HCT116 (cell line): ENCODE measurements around the gene FFAR1.

Experiments used
- CEBPB ChIP-seq: IDR thresholded peaks from 2 replicates; pipeline ENCODE4 v1.6.1; 2012; ENCODE audit warnings: low read depth
- TF ChIP-seq, protein P1 (sequence below), 3 experiments: fragments of 200-600 bp in 1 of 3; sonication (generic) in 1 of 3; IDR thresholded peaks in 2 of 3; conservative IDR thresholded peaks in 1 of 3; 2 replicates each; pipeline ENCODE4 v1.5.1; 2012 to 2017; ENCODE audit warnings: low read depth in 2 of 3, low read length in 2 of 3, antibody characterized with exemption in 1 of 3, borderline replicate concordance in 1 of 3, control low read depth in 1 of 3, mild to moderate bottlenecking in 1 of 3, mixed read lengths in 1 of 3, mixed run types in 1 of 3, moderate library complexity in 1 of 3; ENCODE audit not compliant: insufficient read depth in 1 of 3

- no peak for TF ChIP-seq CEBPB
- TF ChIP-seq, protein P1, sequence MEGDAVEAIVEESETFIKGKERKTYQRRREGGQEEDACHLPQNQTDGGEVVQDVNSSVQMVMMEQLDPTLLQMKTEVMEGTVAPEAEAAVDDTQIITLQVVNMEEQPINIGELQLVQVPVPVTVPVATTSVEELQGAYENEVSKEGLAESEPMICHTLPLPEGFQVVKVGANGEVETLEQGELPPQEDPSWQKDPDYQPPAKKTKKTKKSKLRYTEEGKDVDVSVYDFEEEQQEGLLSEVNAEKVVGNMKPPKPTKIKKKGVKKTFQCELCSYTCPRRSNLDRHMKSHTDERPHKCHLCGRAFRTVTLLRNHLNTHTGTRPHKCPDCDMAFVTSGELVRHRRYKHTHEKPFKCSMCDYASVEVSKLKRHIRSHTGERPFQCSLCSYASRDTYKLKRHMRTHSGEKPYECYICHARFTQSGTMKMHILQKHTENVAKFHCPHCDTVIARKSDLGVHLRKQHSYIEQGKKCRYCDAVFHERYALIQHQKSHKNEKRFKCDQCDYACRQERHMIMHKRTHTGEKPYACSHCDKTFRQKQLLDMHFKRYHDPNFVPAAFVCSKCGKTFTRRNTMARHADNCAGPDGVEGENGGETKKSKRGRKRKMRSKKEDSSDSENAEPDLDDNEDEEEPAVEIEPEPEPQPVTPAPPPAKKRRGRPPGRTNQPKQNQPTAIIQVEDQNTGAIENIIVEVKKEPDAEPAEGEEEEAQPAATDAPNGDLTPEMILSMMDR (IDR thresholded peaks at IDR 0.05 in 2 of 3, conservative IDR thresholded peaks at IDR 0.05 in 1 of 3; ENCODE audit: borderline replicate concordance in 1 of 3, insufficient read depth in 1 of 3, low read depth in 2 of 3, low read length in 2 of 3), result no peak
These were observed 9.8 kb upstream of the FFAR1 start for GRCh38 chr19:35337984-35338296.
